ENCODE measurements around the gene ATP11C.

- no peak for TF ChIP-seq CTCF (IDR thresholded peaks at IDR 0.05; ENCODE audit: borderline replicate concordance, extremely low read depth, low read length, poor library complexity, severe bottlenecking)
- TF ChIP-seq EZH2 (IDR thresholded peaks at IDR 0.05; ENCODE audit: borderline replicate concordance, low read depth, low read length, severe bottlenecking) = no peak
Observed at GRCh38 chrX:139851730-139852129, 81.1 kb downstream of the ATP11C start.

All from DND-41 (cell line).